GF-D8 (cell line): ENCODE data around the gene CXCR3.
"Not testable (repeated sequence)": the region's sequence is repeated elsewhere in the genome, so short reads cannot be mapped to it uniquely, and the experiment has no call there.

Experiments used
- DNase-seq: peaks from one replicate; lab custom pipeline; 2025; lab: John Stamatoyannopoulos, UW

Gene CXCR3

DNA sequence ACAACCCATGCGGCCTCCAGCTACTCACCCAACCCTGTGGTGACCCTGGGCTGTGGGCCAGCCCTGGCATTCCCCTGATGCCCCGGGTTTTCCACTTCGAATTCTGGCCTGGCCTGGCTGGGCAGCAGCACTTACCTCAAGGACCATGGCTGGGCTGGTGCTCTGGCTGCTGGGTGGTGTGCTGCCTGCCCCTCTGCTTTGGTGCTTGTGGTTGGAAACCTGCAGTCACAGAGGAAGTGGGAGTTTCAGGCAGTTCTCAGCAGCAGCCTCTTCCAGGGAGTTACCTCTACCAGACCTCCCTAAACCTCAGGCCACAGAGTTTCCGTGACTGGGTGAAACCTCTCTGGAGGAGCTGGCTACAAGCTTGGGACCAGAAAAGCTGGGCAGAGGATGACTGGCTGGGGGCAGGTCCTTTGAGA is at the start of gene CXCR3:
Gene CXCR3 (minus strand): TSS at position 209 of the 419 bp plus-strand sequence. CDS start 62 bp downstream, at position 147.
- peak; percentile 87 for DNase-seq

DNA sequence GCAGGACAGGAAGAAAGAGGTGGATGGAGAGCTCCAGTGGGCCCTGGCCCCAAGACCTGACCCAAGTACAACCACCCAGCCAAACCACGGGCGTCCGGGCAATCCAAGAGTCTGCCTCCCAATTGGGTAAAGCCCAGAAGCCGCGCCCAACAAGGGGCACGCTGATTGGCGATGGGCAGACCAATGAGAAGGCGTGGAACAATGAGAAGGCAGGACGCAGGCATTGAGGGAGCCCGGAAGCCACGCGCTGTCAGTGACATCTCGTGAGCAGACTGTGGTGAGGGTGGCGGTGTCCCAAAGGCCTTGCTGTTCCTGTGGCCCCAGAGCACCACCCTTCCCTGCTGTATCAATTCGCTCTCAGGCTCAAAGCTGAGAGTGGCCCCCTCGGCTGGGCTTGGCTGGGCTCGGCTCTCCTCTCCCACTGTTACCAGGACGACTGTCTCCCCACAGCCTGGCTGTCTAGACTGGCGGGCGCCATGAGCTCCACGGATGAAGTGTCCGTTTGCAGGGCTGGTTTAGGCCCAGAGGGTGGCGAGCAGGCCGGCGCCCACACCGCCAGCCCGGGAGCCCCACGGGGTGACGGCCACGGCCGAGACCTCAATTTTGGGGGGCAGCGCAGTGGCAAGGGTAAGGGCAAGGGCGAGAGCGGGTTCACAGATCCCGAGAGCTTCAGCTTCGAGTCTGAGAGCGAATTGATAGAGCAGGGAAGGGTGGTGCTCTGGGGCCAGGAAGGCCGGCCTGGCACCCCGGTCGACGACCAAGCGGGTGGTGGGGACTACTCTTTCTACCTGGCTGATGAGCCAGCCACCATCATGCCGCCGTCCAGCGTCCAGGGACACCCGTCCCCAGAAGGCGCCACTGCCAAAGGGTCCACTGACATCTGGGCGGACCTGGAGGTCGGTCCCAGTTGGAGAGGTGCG is 49.3 kb upstream of the CXCR3 start, which contains the start of gene LOC101059915:
Gene LOC101059915 (plus strand): TSS at position 219 of the 920 bp plus-strand sequence.
- no peak for DNase-seq

DNA sequence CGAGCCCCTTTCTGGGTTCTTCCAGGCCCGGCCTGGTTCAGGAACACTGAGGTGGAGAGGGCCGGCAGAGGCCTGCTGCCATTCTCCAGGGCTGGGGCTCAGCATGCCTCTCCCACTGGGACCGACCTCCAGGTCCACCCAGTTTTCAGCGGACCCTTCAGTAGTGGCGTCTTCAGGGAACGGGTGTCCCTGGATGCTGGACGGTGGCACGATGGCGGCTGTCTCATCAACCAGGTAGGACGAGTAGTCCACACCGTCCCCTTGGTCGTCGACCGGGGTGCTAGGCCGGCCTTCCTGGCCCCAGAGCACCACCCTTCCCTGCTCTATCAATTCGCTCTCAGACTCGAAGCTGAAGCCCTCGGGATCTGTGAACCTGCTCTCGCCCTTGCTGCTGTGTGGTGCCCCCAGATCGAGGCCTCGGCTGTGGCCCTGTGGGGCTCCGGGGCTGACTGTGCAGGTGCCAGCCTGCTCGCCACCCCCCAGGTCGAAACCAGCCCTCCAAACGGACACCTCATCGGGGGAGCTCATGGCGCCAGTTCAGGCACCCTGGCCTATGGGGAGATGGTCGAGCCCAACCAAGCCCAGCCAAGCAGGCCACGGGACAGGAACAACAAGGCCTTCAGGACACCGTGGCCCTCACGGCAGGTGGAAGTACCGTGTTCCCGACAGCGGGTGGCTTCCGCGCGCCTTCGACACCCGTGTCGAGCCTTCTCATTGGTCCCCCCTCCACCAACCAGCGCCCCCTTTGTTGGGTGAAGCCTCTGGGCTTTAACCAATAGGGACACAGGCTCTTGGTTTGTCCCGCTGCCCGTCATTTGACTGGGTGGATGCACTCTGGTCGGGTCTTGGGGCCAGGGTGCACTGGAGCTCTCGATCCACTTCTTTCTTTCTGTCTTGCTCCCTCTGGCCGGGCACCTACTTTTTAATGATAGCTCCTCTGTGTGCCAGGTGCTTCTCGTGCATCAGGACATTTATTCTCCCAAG is 48.2 kb upstream of the CXCR3 start:
- no peak for DNase-seq

DNA sequence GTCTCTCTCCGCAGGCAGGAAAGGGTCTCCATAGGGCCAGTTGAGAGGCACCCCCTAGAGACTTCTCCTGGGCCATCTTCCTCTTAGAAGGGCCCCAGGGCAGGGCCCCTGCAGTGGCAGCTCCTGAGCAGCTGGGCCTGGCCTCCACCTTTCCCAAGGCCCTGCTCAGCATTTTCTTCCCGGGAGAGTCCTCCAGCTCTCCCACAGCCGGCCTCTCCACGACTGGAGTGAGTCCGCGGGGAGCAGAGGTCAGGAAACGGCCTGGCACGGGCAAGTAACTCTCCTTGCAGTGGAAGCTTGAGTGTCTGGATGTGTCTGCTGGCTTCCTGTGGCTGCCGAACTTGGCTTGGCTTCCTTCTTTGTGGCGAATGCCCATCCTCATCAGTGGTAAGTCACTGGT is 47.4 kb upstream of the CXCR3 start:
- DNase-seq, result no peak

DNA sequence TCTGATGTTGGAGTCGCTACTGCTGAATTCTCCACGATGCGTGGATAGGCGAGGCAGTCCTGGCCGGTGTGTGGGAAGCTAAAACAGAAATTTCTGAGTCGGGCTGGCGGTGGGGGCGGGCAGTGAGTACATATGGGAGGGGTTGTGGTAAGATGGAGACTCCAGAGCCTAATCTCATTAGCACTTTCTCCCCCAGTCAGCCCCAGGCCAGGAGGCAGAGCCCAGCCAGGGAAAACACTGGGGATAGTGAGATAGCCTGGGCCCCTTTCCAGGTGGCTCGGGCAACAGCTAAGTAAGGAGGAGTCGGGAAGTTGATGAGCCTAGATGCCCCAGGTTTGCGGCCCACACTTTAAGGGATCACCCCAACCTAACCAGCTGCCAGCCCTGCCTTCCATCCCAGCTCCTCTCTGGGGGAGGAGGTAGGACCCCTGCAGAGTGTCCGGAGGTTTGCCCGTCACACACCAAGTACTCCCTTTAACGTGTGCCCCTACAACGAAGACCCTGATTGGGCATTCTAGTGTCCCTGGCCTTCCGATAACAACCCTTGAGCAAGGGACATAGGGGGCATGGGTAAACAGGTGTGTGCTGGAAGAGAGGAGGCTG is 46.7 kb upstream of the CXCR3 start:
- no peak for DNase-seq

DNA sequence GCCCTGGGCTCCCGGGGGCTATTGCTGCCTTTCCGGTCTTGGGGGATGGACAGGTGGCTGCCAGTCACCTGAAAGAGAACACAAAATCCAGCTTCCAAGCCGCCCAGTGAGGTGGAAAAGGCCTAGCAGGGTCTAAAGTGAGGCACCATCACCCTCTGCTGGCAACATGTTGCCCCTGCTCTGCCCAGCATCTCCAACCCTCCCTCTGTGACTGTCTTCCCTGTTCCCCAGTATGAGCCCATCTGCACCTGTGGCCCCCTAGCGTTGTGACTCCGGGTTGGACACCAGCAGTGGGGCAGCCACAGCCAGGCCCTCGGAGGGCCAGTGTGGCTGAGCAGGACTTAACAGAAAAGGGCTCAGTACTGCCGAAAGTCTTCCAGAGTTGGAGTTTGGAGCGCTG is 45.9 kb upstream of the CXCR3 start:
- DNase-seq, result not testable (repeated sequence)

DNA sequence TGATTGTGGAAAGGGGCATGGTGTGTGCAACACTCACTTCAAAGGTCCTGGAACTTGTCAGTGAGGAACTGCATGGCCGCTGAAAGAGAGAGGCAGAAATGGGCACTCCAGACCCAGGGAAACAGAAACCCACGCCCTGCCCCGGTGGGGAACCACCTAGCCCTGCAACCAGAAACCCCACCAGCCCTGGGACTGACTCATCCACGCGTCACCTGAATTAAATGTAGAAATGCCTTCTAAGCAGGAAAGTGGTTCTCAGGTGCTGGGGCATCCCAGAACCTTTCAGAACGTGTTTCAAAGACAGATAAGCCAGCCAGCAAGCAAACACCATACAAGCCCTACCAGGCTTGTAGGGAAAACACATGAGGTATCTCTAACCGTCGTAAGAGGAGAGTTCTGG is 44.9 kb upstream of the CXCR3 start:
- not testable (repeated sequence) for DNase-seq

DNA sequence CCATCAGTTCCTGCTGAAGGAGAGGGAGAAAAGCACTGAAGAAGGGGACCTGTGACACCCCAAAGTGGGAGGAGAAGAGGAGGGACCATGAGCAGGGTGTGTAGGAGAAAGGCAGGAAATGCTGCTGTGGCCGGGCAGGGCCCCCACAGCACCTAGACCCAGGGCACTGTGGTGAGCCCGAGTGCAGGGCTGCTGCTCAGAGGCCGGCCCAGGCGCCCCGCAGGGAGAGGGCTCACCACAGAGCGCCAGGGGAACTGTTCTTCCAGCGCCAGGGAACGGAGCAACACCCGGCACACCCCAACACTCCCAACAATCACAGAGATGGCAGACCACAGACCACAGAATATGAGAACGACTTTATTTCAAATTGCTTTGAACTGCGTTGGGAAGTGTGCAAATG is 44.3 kb upstream of the CXCR3 start:
- not testable (repeated sequence) for DNase-seq

DNA sequence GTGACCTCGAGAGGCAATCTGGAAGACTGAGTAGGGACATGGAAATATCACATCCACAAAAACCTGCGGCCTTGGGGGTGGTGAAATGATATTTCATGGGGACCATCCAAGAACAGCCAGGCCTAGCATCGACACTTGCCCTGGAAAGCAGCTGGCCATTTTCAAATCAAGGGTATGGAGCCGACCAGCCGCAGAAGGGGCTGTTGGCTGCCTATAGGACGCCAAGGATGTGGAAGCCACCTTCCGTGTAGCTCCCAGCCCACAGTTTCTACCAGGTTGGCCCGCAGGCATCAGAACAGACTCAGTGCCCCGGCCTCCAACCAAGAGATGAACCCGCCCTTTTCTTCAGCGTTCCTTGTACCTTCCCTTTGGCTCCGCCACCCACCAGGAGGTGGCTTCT is 43.6 kb upstream of the CXCR3 start:
- no peak for DNase-seq

DNA sequence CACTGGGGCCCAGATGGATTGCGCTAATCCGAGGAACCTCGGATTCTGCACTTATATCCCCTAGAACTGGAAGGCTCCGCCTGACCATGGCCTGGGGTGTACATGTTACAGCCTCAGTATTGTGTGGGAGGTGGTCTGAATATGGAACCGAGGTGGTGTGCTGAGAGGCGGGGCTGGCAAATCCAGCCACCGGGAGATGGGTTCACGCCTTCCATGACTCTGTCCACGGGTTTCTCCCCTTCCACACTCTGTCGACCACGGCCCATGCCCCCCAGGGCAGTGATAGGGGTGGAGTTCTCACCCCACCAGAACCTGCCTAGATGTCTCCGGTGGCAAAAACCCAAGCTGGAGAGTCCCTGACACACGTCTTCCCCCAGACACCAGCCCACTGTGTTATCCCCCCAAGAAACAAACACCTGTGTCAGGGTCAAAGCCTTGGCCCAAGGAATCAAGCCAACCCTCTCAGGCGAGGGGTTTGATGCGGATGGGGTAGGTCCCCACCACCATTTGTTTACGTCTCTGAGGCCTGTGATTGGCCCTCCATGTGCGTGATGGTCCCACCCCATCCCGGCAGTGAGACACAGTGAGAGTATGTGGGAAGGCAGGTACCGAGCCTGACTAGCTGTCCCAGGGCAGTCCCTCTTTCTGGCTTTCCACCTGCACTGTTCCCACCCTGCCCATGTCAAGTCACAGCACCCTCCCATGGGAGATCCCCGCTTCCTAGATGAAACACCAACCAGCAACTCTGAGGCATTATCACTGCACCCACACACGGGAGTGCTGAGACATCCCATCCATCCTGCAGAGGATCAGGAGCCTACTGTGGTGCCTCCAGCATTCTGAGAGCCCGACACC is 42.5 kb upstream of the CXCR3 start:
- no peak for DNase-seq

DNA sequence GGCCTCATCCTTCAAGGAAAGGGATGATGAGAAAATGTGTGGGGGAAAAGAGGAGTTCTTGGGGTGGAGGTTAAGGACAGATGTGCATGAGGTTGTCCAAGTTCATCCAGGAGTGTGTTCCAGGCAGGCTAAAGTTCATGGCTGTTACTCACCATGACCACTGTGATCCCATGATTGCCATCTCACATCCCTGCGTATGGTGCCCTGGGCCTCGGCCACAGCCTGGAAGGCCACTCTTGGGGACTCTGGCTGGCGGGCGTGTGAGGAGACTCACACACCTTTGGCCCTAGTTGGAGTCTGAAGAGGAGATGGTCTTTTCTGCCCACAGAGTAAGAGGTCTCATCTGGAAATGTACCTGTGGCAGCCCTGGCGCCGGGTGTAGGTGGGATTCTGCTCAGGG is 41.6 kb upstream of the CXCR3 start:
- no peak for DNase-seq

DNA sequence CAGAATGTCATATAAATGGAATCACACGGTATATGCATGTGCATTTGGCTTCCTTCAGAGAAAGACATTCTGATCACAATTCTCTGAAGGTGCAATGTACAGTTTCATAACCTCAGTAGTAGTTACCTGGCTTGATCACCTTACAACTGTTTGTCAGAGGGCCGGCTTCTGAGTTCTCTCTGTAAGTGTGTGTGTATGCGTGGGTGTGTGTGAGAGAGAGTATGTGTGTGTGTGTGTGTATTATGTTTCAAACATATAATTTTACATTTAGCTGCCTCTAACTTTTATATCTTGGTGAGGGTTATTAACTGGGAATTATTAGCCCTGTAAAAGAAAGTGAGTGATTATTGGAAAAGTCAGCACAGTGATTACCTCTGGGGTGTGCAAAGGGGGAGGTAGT is 41.0 kb upstream of the CXCR3 start:
- no peak for DNase-seq

DNA sequence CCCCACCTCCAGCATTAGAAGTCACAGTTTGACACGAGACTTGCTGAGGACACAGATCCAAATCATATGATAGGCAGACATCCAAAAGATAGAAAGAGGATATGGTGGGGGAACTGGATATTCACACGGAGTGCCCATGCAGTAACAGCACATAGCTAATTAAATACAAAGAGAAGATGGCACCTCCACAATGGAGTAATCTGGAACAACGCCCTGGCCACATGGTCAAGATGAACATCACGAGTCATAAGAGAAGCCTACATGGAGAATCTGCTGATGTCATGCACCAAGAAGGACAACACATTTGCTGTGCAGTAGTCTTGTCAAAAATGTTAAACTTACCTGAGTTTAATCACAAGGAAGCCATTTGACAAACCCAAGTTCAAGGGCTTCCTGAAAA is 39.0 kb upstream of the CXCR3 start:
- no peak for DNase-seq

DNA sequence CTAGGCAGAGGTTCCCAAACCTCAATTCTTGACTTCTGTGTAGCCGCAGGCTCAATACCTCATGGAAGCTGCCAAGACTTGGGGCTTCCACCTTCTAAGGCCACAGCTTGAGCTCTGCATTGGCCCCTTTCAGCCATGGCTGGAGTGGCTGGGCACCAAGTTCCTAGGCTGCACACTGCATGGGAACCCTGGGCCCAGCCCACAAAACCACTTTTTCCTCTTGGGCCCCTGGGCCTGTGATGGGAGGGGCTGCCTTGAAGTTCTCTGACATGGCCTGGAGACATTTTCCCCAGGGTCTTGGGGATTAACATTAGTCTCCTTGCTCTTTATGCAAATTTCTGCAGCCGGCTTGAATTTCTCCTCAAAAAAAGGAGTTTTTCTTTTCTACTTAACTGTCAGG is 35.0 kb upstream of the CXCR3 start:
- no peak for DNase-seq

DNA sequence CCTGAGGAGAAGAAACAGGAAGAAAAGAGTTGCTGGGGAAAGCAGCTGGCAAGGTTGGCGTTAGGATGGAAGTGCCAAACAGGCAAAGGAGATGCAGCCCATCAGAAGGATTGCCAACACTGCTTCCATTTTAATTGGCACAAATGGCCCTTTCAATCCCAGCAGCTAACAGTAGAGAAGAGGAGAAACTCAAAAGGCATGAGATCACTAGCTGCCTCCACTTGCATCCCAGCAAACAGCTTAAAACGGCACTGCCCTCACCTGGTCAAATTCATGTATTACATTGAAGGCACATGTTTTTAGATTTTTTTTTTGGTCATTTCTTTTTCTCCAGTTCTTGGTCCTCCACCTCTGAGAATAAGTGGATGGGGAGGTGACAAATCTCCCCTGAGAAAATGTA is 34.1 kb upstream of the CXCR3 start:
- peak; percentile 2 for DNase-seq

DNA sequence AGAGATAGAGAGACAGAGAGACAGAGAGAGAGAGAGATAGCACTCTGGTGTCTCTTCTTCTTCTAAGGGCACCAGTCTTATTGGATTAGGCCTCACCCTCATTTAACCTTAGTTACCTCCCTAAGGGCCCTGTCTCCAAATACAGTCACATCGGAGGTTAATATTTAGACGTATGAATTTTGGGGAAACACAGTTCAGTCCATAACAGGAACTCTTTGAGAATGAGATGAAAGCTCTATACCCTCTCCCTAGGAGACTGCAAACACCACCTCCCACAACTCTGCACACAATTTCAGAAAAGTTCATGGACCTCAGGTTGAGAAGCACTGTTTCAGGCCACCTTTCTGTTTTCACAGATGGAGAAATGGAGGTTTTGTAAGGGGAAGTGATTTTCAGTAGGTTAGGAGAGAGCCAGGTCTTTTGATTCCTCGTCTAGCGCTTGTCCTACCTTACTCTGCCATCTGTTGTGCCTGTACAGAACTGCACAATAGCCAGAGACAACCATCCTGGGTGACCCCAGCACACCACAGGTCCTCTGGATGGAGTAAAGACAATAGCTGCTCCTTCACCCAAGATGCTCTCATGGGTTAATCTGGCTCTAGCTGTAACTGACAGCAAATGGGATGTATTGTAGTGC is 32.1 kb upstream of the CXCR3 start:
- DNase-seq, result no peak

DNA sequence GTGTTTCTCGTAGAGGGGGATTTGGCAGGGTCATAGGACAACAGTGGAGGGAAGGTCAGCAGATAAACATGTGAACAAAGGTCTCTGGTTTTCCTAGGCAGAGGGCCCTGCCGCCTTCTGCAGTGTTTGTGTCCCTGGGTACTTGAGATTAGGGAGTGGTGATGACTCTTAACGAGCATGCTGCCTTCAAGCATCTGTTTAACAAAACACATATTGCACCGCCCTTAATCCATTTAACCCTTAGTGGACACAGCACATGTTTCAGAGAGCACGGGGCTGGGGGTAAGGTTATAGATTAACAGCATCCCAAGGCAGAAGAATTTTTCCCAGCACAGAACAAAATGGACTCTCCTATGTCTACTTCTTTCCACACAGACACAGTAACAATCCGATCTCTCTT is 26.1 kb upstream of the CXCR3 start:
- not testable (repeated sequence) for DNase-seq

DNA sequence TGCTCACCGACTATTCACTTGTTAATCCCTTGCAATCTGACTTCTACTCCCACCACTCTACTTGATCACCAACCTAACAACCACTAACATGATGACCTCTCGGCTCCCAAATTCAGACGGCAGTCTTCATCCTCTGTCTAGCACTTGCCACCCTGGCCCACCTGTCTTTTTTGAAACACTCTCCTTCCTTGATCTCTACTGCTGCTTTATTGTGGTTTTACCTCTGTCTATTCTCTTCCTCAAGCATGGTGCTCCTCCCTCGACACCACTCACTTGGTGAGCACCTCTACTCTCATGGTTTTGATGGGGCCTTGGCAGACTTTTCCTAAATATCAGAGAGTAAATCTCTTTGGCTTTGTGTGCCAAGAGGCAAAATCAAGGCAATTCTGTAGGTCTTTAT is 21.7 kb upstream of the CXCR3 start:
- DNase-seq, result no peak

DNA sequence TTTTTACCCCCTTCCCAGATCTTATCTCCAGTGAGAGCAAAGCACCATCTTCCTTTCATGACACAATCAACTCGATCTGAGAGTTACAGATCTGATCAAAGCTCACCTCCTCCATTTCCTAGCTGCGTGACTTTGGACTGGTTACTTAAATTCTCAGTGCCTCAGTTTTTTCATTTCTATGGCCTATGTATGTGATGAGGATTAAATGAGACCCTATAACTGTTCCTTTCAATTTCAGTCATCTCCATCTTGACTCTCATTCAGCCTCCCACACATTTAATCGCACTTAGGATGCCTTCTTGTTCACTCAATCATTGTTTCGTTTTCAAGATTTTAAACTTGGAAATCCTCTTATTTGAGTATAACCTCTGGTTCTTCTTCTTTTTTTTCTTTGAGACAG is 20.1 kb upstream of the CXCR3 start:
- DNase-seq, result no peak

DNA sequence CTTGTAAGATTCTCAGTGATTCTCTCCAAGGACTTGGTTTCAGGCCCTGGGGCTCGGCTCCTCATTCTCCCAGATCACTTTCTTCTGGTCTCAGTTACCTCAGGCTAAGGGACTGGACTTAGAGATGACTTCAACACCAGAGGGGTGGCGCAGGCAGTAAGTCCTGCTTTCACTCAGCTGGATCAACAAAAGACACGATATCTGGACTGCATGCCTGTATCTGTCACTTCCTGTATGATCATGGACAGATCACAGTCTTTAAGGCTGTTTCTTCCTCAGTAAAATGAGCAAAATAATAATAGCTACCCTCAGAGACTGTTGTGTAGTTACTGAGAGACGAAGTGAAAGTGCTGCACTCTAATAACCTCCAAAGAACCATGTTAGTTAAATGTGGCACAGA is 19.5 kb upstream of the CXCR3 start:
- DNase-seq, result no peak

DNA sequence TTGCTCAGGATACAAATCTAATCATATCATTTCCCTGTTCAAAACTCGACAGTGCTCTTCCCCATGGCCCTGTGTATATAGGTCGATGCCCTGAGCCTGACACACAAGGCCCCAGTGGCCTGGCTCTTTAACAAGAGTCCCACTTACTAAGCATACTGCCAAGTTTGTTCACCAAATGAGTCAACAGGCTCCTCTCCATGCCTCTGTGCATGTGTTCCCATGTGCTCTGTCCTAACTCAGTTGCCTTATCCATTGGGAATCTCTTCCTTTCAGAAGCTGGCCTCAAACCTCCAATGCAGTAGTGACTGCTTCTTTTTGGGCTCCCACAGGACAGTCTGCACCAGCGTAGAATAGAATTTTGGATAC is 18.9 kb upstream of the CXCR3 start:
- no peak for DNase-seq
